Right renal cortex interstitium (tissue), 3 donors: Measurements from ENCODE around the gene NBDY. TPM values are rescaled to one million over a fixed set of nuclear protein-coding genes. Genes with fewer than 3 reads are reported as not detected.
"Not testable (repeated sequence)": the region's sequence is repeated elsewhere in the genome, so short reads cannot be mapped to it uniquely, and the experiment has no call there.

Experiments used
- DNase-seq, 3 donors: peaks; one replicate each; pipeline ENCODE4 v3.0.0-alpha.2; 2013; ENCODE audit warnings: low read depth in 3 of 3, low spot score in 2 of 3
- polyA plus RNA-seq, 3 donors: library from polyadenylated mRNA; unstranded; fragments of 120-200 nt; gene quantifications; one replicate each; pipeline ENCODE4 v1.2.1, GENCODE V29; 2013; ENCODE audit not compliant: insufficient read length in 3 of 3

NBDY gene, protein sequence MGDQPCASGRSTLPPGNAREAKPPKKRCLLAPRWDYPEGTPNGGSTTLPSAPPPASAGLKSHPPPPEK
- 100 to 1,000 TPM; 104 to 108 (median 104) TPM for polyA plus RNA-seq

DNA sequence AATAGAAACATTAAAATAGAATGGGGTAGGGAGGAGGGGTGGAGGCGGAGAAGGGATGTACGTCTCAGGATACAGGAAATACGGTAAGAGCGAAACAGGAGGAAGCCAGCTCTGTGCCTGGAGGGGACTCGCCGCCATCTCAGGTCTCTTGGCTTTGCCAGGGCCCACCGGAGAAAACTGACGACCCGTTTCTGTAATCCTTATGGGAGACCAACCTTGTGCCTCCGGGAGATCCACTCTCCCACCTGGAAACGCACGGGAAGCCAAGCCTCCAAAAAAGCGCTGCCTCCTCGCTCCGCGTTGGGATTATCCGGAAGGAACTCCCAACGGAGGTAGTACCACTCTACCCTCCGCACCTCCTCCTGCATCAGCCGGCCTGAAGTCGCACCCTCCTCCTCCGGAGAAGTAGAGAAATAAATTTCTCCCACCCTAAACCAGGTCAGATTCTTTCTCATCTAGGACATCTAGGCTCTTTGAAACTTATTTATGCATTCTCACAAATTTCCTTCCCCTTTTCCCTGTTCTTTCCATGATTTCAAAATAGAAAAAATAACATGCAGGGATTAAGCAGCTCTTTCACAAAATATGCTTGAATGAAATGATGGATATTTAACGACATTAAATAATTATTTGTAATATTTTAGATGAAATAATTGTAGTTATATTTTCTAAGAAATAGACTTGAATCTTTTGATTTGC, at the start of gene NBDY:
Gene NBDY (plus strand): TSS at position 92 of the 699 bp plus-strand sequence. CDS start 111 bp downstream, at position 203.
- DNase-seq = no peak

- DNase-seq = not testable (repeated sequence)
Observed at GRCh38 chrX:56704530-56704929, 24.5 kb upstream of the NBDY start.

- no peak for DNase-seq
Observed at GRCh38 chrX:56726605-56727004, 2.4 kb upstream of the NBDY start.

DNA sequence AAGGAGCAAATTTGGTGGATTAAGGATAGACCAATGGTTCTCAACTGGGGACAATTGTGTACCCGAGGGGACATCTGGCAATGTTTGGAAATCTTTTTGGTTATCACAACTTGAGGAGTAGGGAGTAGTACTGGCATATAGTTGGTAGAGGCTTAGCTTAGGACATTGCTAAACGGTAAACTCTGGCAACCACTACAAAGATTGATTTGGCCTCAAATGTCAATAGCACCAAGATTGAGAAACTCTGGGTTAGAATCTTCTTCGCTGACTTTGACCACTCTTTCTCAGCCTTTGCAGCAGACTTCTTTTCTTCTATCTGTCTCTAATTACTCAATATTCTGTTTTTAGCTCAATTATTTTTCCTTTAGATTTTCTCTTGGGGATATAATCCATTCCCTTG, 1.5 kb upstream of the NBDY start:
- no peak for DNase-seq

DNA sequence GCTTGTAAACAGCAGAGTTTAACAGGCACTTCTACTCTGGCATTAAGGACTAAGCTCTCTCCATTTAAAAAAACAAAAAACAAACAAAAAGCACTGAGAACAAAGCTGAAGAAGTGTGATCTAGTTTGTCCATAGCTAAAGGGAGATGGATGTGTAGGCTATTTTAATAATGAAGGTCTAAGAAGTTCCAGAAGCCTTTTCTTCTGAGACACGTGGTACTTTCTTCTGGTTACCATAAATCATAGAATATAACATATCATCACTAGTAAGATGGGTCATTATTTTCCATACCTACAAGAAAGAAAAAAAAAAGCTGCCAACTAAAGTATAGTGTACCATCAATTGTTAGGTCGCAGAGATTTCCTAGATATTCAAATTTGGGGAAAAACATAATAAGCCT, 722 bp upstream of the NBDY start:
- no peak for DNase-seq

DNA sequence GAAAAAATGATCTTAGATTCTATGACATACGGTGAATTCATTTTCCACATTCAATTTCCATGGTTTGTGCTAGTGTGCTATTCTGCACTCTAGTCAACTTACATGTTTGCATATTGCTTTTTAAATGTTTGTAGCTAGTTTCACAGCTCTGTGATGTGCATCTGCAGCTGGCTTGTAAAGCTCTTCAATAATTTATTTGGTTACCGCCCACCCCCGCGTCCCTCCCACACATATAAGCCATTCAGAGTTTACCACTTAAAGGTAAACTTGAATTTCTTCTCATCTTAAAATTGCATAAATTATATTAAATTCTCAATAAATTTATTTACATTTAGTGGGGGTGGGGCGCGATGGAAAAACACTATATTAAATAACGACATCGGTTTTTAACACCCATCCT, 291 bp upstream of the NBDY start:
- DNase-seq = no peak

DNA sequence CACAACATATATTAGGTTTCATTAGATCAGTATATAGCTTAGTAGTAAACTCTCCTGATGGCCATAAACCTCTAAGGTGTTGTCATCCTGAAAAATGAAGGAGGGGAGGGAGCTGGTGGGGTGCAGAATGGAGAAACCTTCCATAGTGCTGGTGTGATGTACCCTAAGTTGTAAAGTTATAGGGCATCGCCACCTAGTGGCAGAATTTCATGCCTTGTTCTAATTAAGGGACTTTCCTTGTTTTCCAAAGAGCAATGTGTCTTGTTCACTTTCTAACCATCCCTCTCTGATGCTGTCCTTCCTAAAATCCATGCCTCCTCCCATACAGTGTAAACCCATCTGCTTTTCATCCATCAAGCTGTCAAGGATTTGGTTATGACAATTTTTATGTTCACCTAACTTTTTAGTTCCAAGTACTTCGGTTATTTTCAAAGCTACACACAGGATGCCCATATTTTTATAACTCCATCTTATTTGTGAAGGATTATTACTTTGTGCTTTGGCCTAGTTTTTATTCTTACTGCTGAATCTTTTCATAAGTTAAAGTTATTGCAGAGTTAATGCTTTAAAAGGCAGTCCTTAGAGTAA, 4.5 kb downstream of the NBDY start:
- DNase-seq = no peak

GRCh38 chrX:56736219-56736618, 7.2 kb downstream of the NBDY start:
- no peak for DNase-seq

DNA sequence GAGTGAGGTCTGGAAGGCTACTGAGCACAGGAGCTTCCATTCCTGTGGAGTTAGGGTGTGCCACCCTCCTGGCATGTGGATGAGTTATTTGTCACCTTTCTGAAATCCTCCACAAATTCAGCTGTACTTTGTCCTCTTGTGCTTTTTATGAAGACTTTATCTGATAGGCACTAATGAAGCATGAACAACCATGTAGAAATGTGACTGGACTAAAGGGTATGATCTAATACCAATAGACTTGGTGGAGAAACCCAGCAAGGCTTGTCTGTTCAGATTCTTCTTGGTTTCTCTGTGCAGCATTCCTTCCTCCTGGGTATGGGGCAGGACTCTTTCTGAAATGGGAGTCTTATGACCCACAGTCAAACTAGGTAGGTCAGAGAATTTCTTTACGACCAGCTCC, 9.6 kb downstream of the NBDY start:
- no peak for DNase-seq

- no peak for DNase-seq
Observed at GRCh38 chrX:56744996-56745395, 16.0 kb downstream of the NBDY start.

- DNase-seq = no peak
Observed at GRCh38 chrX:56746996-56747395, 18.0 kb downstream of the NBDY start.

- DNase-seq = no peak
Observed at GRCh38 chrX:56751071-56751470, 22.0 kb downstream of the NBDY start.

GRCh38 chrX:56757327-56757726, 28.3 kb downstream of the NBDY start:
- no peak for DNase-seq

- DNase-seq = no peak
Observed at GRCh38 chrX:56758456-56758855, 29.4 kb downstream of the NBDY start.

- no peak for DNase-seq
Observed at GRCh38 chrX:56759736-56760409, 30.8 kb downstream of the NBDY start.

- DNase-seq = not testable (repeated sequence)
Observed at GRCh38 chrX:56760410-56761124, 31.5 kb downstream of the NBDY start.

DNA sequence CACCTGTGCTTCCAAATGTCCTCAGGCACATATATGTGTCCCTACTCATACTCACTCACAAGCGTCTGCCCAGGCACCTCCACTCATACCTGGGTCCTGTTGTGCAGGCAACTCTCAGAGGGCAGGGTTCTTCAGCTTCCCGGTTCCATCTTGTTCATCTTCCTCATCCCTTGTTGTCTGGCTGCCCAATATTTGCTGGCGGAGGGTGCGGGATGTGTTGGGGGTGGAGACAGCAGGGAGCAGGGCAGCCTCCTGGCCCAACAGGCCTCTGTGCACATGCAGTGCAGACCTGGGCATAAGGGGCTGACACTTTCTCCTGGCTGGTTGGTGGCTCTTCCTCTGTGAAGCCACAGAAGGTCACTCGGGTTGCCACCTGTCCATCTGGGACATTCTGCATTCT, 32.1 kb downstream of the NBDY start:
- DNase-seq = no peak

DNA sequence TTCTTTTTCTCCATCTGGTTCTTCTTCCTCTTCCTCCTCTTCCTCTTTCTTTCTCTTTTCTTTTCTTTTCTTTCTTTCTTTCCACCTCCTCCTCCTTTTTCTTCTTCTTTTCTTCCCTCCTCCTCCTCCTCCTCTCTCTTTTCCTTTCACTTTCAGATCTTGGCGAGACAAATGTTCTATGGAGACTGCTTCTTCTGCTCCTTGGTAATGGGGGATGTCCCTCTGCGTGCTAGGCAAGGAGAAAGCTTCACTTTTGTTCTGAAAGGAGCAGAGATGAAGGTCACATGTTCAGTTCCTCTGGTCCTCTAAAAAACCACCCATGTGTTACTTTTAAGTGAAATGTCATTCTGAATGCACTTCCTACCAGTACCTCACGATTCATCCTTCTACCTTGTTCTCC, 33.2 kb downstream of the NBDY start:
- DNase-seq = no peak

- DNase-seq = no peak
Observed at GRCh38 chrX:56762707-56763555, 33.9 kb downstream of the NBDY start.

DNA sequence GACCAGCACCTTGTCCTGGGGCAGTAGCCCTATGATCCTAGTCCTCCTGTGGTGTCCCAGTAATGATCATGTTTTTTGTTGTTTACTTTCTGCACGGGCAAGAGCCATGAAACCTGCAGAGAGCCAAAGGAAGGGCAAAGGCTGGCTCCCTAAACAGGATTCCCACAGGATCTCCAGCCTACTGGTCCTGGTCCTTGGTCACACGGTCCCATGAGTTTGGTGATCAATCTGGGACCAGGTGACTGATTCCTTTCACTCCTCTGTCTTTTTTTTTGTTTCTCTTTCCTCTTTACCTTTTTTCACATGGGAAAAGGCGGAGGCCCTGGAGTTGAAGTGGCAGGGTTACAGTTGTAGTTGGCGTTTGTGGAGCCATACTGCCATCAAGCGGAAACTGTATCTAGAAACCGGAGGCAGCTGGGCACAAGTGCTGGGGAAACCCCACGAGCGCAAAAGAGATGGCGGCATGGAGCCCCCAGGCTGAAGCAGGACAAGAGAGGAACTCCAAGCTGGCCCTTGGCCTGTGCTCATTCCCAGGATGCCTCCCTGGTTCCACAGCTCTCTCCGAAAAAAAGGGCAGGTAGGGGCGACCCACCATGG, 34.6 kb downstream of the NBDY start:
- DNase-seq = no peak
